ENCODE results near the gene CERK.

DNA sequence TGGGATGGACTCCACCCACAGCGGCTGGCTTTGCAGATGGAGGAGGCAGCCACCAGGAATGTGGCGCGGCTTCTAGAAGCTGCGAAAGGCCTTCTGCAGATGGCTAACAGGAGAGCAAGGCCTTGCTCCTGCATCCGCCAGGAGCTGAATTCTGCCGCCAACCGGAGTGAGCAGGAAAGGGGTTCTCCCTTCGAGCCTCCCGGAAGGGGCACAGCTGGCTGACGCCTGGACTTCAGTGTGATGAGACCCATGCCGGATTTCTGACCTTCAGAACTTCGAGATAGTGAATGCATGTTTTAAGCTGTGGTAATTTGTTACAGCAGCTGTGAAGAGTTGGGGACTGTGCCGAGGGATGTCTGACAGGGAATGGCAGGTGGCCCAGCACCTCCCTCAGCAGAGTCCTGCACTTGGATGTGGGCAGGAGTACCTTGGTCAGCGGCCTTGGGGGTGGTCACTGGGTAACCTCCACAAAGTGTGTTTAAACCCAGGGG lies 32.1 kb upstream of the CERK start:
- no peak for TF ChIP-seq CBFA2T2 (conservative IDR thresholded peaks at IDR 0.05)
- TF ChIP-seq, protein P1, sequence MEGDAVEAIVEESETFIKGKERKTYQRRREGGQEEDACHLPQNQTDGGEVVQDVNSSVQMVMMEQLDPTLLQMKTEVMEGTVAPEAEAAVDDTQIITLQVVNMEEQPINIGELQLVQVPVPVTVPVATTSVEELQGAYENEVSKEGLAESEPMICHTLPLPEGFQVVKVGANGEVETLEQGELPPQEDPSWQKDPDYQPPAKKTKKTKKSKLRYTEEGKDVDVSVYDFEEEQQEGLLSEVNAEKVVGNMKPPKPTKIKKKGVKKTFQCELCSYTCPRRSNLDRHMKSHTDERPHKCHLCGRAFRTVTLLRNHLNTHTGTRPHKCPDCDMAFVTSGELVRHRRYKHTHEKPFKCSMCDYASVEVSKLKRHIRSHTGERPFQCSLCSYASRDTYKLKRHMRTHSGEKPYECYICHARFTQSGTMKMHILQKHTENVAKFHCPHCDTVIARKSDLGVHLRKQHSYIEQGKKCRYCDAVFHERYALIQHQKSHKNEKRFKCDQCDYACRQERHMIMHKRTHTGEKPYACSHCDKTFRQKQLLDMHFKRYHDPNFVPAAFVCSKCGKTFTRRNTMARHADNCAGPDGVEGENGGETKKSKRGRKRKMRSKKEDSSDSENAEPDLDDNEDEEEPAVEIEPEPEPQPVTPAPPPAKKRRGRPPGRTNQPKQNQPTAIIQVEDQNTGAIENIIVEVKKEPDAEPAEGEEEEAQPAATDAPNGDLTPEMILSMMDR (IDR thresholded peaks at IDR 0.05 in 2 of 3, conservative IDR thresholded peaks at IDR 0.05 in 1 of 3; ENCODE audit: insufficient read depth in 2 of 3, low read depth in 1 of 3, low read length in 3 of 3), result no peak
- TF ChIP-seq, protein P2, sequence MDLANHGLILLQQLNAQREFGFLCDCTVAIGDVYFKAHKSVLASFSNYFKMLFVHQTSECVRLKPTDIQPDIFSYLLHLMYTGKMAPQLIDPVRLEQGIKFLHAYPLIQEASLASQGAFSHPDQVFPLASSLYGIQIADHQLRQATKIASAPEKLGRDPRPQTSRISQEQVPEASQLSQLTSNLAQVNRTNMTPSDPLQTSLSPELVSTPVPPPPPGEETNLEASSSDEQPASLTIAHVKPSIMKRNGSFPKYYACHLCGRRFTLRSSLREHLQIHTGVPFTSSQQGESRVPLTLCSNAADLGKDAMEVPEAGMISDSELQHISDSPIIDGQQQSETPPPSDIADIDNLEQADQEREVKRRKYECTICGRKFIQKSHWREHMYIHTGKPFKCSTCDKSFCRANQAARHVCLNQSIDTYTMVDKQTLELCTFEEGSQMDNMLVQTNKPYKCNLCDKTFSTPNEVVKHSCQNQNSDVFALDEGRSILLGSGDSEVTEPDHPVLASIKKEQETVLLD (IDR thresholded peaks at IDR 0.05), result no peak
- TF ChIP-seq, protein P3, sequence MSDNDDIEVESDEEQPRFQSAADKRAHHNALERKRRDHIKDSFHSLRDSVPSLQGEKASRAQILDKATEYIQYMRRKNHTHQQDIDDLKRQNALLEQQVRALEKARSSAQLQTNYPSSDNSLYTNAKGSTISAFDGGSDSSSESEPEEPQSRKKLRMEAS (CRISPR knock-in tag; IDR thresholded peaks at IDR 0.05), result no peak
- TF ChIP-seq MAFK (IDR thresholded peaks at IDR 0.05; ENCODE audit: low read length), result no peak
- no peak for TF ChIP-seq ZNF3 (CRISPR knock-in tag; IDR thresholded peaks at IDR 0.05)
